ENCODE results near the gene PLEKHJ1.

DNA sequence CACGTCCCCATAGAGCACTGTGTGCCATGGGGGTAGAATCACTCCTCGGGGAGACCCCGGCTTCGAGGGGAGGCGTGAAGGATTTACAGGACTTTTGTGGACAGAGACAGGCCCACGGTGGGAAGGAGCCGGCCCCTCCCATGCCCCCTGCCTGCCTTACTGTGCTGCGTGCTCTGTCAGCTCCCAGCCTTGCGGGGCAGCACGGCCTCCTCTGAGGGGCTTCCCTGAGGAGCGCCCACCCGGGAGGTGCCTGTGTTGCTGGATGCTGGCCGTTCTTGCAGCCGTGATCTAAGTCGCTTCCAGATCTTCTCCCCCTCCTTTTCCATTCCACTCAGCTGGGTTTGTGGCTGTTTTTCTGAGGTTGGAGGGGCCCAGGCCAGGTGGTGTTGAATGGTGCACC is 29.1 kb downstream of the PLEKHJ1 start:
- TF ChIP-seq, protein P1, sequence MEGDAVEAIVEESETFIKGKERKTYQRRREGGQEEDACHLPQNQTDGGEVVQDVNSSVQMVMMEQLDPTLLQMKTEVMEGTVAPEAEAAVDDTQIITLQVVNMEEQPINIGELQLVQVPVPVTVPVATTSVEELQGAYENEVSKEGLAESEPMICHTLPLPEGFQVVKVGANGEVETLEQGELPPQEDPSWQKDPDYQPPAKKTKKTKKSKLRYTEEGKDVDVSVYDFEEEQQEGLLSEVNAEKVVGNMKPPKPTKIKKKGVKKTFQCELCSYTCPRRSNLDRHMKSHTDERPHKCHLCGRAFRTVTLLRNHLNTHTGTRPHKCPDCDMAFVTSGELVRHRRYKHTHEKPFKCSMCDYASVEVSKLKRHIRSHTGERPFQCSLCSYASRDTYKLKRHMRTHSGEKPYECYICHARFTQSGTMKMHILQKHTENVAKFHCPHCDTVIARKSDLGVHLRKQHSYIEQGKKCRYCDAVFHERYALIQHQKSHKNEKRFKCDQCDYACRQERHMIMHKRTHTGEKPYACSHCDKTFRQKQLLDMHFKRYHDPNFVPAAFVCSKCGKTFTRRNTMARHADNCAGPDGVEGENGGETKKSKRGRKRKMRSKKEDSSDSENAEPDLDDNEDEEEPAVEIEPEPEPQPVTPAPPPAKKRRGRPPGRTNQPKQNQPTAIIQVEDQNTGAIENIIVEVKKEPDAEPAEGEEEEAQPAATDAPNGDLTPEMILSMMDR (IDR thresholded peaks at IDR 0.05): no peak
- TF ChIP-seq POLR2A (IDR thresholded peaks at IDR 0.05): no peak

Data from adrenal gland (tissue), 5 donors.